GM23338 (cell line): Measurements from ENCODE around the gene PRR22. TPM values are rescaled to one million over a fixed set of nuclear protein-coding genes. Genes with fewer than 3 reads are reported as not detected.

Experiments used
- ATAC-seq: fragments of 200-7000 bp; cut with Tn5 transposase; 3 replicates; pipeline ENCODE4 v1.9.1; 2020
- DNase-seq: peaks from one replicate; pipeline ENCODE4 v3.0.0-alpha.2; 2015; ENCODE audit warnings: low spot score
- H2AFZ ChIP-seq: fragments of 200-600 bp; sonication (generic); 2 replicates; pipeline ENCODE4 v1.8.0; 2016; ENCODE audit warnings: antibody characterized with exemption, mild to moderate bottlenecking, moderate library complexity
- H3F3A ChIP-seq: fragments of 200-600 bp; sonication (generic); replicated peaks from 2 replicates; pipeline ENCODE4 v1.8.0; 2017; ENCODE audit warnings: antibody characterized with exemption, mixed run types, low read depth
- H3K27ac ChIP-seq: fragments of 200-600 bp; sonication (generic); 2 replicates; pipeline ENCODE4 v1.6.1; 2016; ENCODE audit warnings: low read depth
- H3K27me3 ChIP-seq: fragments of 200-600 bp; sonication (generic); 2 replicates; pipeline ENCODE4 v1.8.0; 2016; ENCODE audit warnings: mild to moderate bottlenecking, mixed run types, moderate library complexity; ENCODE audit not compliant: insufficient read depth
- H3K36me3 ChIP-seq: fragments of 200-600 bp; sonication (generic); 2 replicates; pipeline ENCODE4 v1.8.0; 2016; ENCODE audit warnings: mild to moderate bottlenecking; ENCODE audit not compliant: insufficient read depth
- H3K4me1 ChIP-seq: fragments of 200-600 bp; sonication (generic); 2 replicates; pipeline ENCODE4 v1.8.0; 2016; ENCODE audit warnings: mild to moderate bottlenecking, moderate library complexity; ENCODE audit not compliant: insufficient read depth
- H3K4me2 ChIP-seq: fragments of 200-600 bp; sonication (generic); 2 replicates; pipeline ENCODE4 v1.7.1; 2017; ENCODE audit warnings: mixed run types
- H3K4me3 ChIP-seq: fragments of 200-600 bp; sonication (generic); 2 replicates; pipeline ENCODE4 v1.6.1; 2016; ENCODE audit warnings: mixed run types
- H3K79me2 ChIP-seq: fragments of 200-600 bp; sonication (generic); replicated peaks from 2 replicates; pipeline ENCODE4 v1.8.0; 2017; ENCODE audit warnings: mild to moderate bottlenecking; ENCODE audit not compliant: insufficient read depth
- H3K9me2 ChIP-seq: fragments of 200-600 bp; sonication (generic); 2 replicates; pipeline ENCODE4 v1.8.0; 2017; ENCODE audit not compliant: insufficient read depth
- H4K20me1 ChIP-seq: fragments of 200-600 bp; sonication (generic); replicated peaks from 2 replicates; pipeline ENCODE4 v1.8.0; 2017; ENCODE audit warnings: mild to moderate bottlenecking; ENCODE audit not compliant: insufficient read depth
- H3K27ac Mint-ChIP-seq: 2 replicates; pipeline ENCODE4 v1.8.0; 2020; ENCODE audit warnings: inconsistent platforms, mild to moderate bottlenecking, moderate library complexity, mixed read lengths
- H3K27me3 Mint-ChIP-seq: 3 replicates; pipeline ENCODE4 v1.8.0; 2022; ENCODE audit warnings: low read depth, mild to moderate bottlenecking, moderate library complexity, mixed read lengths, inconsistent platforms; ENCODE audit not compliant: insufficient read depth, poor library complexity
- H3K36me3 Mint-ChIP-seq: 3 replicates; pipeline ENCODE4 v1.8.0; 2021; ENCODE audit warnings: low read depth, mild to moderate bottlenecking, inconsistent platforms, moderate library complexity, mixed read lengths
- H3K4me1 Mint-ChIP-seq: 3 replicates; pipeline ENCODE4 v1.8.0; 2020; ENCODE audit warnings: mild to moderate bottlenecking, inconsistent platforms, mixed read lengths
- H3K4me3 Mint-ChIP-seq: 3 replicates; pipeline ENCODE4 v1.8.0; 2021; ENCODE audit warnings: moderate library complexity, mild to moderate bottlenecking, inconsistent platforms, mixed read lengths
- H3K9me3 Mint-ChIP-seq: 3 replicates; pipeline ENCODE4 v1.8.0; 2020; ENCODE audit warnings: moderate library complexity, mild to moderate bottlenecking, inconsistent platforms, mixed read lengths
- CREB1 ChIP-seq: fragments of 250-450 bp; sonication (Bioruptor Pico); IDR thresholded peaks from 2 replicates; pipeline ENCODE4 v1.5.0; 2020; ENCODE audit warnings: low read depth, mild to moderate bottlenecking, moderate library complexity
- CTCF ChIP-seq, 2 experiments: fragments of 200-600 bp in 1 of 2; sonication (generic) in 1 of 2; conservative IDR thresholded peaks; 2 replicates each; pipeline versions ENCODE4 v1.5.1 to v1.6.1; 2016 to 2017; ENCODE audit warnings: antibody characterized with exemption in 2 of 2, low read depth in 2 of 2, mild to moderate bottlenecking in 2 of 2, moderate library complexity in 1 of 2
- ETS1 ChIP-seq: IDR thresholded peaks from 2 replicates; pipeline ENCODE4 v1.6.1; 2016; ENCODE audit warnings: antibody characterized with exemption
- EZH2 ChIP-seq: fragments of 200-600 bp; sonication (generic); IDR thresholded peaks from one replicate; pipeline ENCODE4 v1.8.0; 2017; ENCODE audit warnings: antibody characterized with exemption, mild to moderate bottlenecking, low read depth; ENCODE audit not compliant: unreplicated experiment
- EZH2phosphoT487 ChIP-seq: fragments of 200-600 bp; sonication (generic); IDR thresholded peaks from one replicate; pipeline ENCODE4 v1.8.1; 2018; ENCODE audit warnings: antibody characterized with exemption; ENCODE audit not compliant: unreplicated experiment
- JUNB ChIP-seq: IDR thresholded peaks from one replicate; pipeline ENCODE4 v1.6.1; 2016; ENCODE audit warnings: antibody characterized with exemption; ENCODE audit not compliant: unreplicated experiment
- NANOG ChIP-seq: IDR thresholded peaks from 2 replicates; pipeline ENCODE4 v1.6.1; 2016; ENCODE audit warnings: antibody characterized with exemption, borderline replicate concordance
- POLR2AphosphoS5 ChIP-seq: IDR thresholded peaks from 2 replicates; pipeline ENCODE4 v1.6.1; 2016; ENCODE audit warnings: antibody characterized with exemption, low read depth
- REST ChIP-seq: IDR thresholded peaks from one replicate; pipeline ENCODE4 v1.6.1; 2018; ENCODE audit warnings: antibody characterized with exemption; ENCODE audit not compliant: unreplicated experiment
- STAT1 ChIP-seq: IDR thresholded peaks from one replicate; pipeline ENCODE4 v1.6.1; 2016; ENCODE audit warnings: antibody characterized with exemption; ENCODE audit not compliant: unreplicated experiment
- ZNF114 ChIP-seq: fragments of 250-450 bp; sonication (Bioruptor Pico); IDR thresholded peaks from 2 replicates; pipeline ENCODE4 v1.5.0; 2020; ENCODE audit warnings: mild to moderate bottlenecking, moderate library complexity
- ZNF331 ChIP-seq: fragments of 250-450 bp; sonication (Bioruptor Pico); IDR thresholded peaks from 2 replicates; pipeline ENCODE4 v1.5.0; 2020; ENCODE audit warnings: low read depth, mild to moderate bottlenecking, moderate library complexity
- ZNF462 ChIP-seq: fragments of 250-450 bp; sonication (Bioruptor Pico); IDR thresholded peaks from 2 replicates; pipeline ENCODE4 v1.5.0; 2020; ENCODE audit warnings: mild to moderate bottlenecking, moderate library complexity
- polyA plus RNA-seq: library from polyadenylated mRNA; unstranded; fragments of >200 nt; fragmentation: Nextera tagmentation; extraction: Ambion mirVana; gene quantifications from 2 replicates; pipeline ENCODE4 v1.2.1, GENCODE V29; 2016
- total RNA-seq: library from RNA; depleted of rRNA; stranded (reverse); fragments of >200 nt; shearing (Covaris generic); gene quantifications from 2 replicates; pipeline ENCODE4 v1.2.3, GENCODE V29; 2014

Gene PRR22
- total and polyA plus RNA-seq, 2 experiments from 2014 or later, result 1.0 to 1.2 TPM

GRCh38 chr19:5782322-5782721 is 2.2 kb downstream of the PRR22 start:
- Mint-ChIP-seq H3K27me3 (peaks cover 7% of the 10 kb centered on the region), H3K36me3 (peaks cover 17% of the 10 kb centered on the region), H3K4me1 (no peaks in the 10 kb centered on the region), H3K27ac (no peak overlapping the region), H3K9me3 (no peaks in the 10 kb centered on the region), H3K4me3 (no peak overlapping the region)
- 0 out of 2 replicates have a peak, but pooled peaks cover 3% of the 10 kb centered on the region for H4K20me1 ChIP-seq
- no peak for ATAC-seq
- no peaks in the 10 kb centered on the region for H3K9me2 ChIP-seq
- DNase-seq, result no peak
- TF ChIP-seq POLR2AphosphoS5 (no peak), ZNF462 (CRISPR knock-in tag) (no peak), JUNB (no peak), ETS1 (no peak), EZH2 (no peak), CREB1 (CRISPR knock-in tag) (no peak), EZH2phosphoT487 (no peak), ZNF331 (CRISPR knock-in tag) (no peak), REST (no peak), NANOG (no peak), CTCF (conservative IDR thresholded peaks at IDR 0.05; ENCODE audit: low read depth in 2 of 2) (no peak), STAT1 (no peak), ZNF114 (CRISPR knock-in tag) (no peak)
- H3K79me2 ChIP-seq, result no peaks in the 10 kb centered on the region
- H3K4me2 ChIP-seq, result no peak overlapping the region
- no peak overlapping the region for H2AFZ ChIP-seq
- H3K36me3 ChIP-seq, result no peaks in the 10 kb centered on the region
- H3K4me3 ChIP-seq, result no peak overlapping the region
- no peaks in the 10 kb centered on the region for H3F3A ChIP-seq
- H3K27ac ChIP-seq, result no peak overlapping the region
- H3K4me1 ChIP-seq, result no peaks in the 10 kb centered on the region
- H3K27me3 ChIP-seq, result no peaks in the 10 kb centered on the region
